HCT116 (cell line): ENCODE results near the gene FMN1.

Source experiments
- CEBPB ChIP-seq: IDR thresholded peaks from 2 replicates; pipeline ENCODE4 v1.6.1; 2012; ENCODE audit warnings: low read depth
- ELF1 ChIP-seq: IDR thresholded peaks from 2 replicates; pipeline ENCODE4 v1.6.1; 2012; ENCODE audit warnings: low read depth, borderline replicate concordance
- EZH2phosphoT487 ChIP-seq: fragments of 200-600 bp; IDR thresholded peaks from 2 replicates; pipeline ENCODE4 v1.6.1; 2018; ENCODE audit warnings: antibody characterized with exemption, borderline replicate concordance
- POLR2A ChIP-seq: IDR thresholded peaks from 2 replicates; pipeline ENCODE4 v1.7.0; 2011; ENCODE audit warnings: borderline replicate concordance; ENCODE audit not compliant: insufficient read depth, insufficient read length; ENCODE audit errors: extremely low read depth
- POLR2AphosphoS5 ChIP-seq: IDR thresholded peaks from 2 replicates; pipeline ENCODE4 v1.6.1; 2011; ENCODE audit warnings: mild to moderate bottlenecking, low read depth, low read length, moderate library complexity
- REST ChIP-seq: IDR thresholded peaks from 2 replicates; pipeline ENCODE4 v1.6.1; 2012; ENCODE audit warnings: low read depth
- SIN3A ChIP-seq: IDR thresholded peaks from 2 replicates; pipeline ENCODE4 v1.6.1; 2012; ENCODE audit warnings: low read depth
- SP1 ChIP-seq: IDR thresholded peaks from 2 replicates; pipeline ENCODE4 v1.6.1; 2012; ENCODE audit warnings: low read depth
- ZBTB33 ChIP-seq: IDR thresholded peaks from 2 replicates; pipeline ENCODE4 v1.6.1; 2011; ENCODE audit warnings: mild to moderate bottlenecking, low read length, moderate library complexity; ENCODE audit not compliant: insufficient replicate concordance; ENCODE audit errors: extremely low read depth
- ZFX ChIP-seq: fragments of 450-650 bp; IDR thresholded peaks from 2 replicates; pipeline ENCODE4 v1.6.1; 2017
- TF ChIP-seq, protein P1 (sequence below), 3 experiments: fragments of 200-600 bp in 1 of 3; sonication (generic) in 1 of 3; IDR thresholded peaks in 2 of 3; conservative IDR thresholded peaks in 1 of 3; 2 replicates each; pipeline ENCODE4 v1.5.1; 2012 to 2017; ENCODE audit warnings: low read depth in 2 of 3, low read length in 2 of 3, antibody characterized with exemption in 1 of 3, borderline replicate concordance in 1 of 3, control low read depth in 1 of 3, mild to moderate bottlenecking in 1 of 3, mixed read lengths in 1 of 3, mixed run types in 1 of 3, moderate library complexity in 1 of 3; ENCODE audit not compliant: insufficient read depth in 1 of 3

GRCh38 chr15:32732574-32733157 is 461.8 kb downstream of the FMN1 start:
- TF ChIP-seq, protein P1, sequence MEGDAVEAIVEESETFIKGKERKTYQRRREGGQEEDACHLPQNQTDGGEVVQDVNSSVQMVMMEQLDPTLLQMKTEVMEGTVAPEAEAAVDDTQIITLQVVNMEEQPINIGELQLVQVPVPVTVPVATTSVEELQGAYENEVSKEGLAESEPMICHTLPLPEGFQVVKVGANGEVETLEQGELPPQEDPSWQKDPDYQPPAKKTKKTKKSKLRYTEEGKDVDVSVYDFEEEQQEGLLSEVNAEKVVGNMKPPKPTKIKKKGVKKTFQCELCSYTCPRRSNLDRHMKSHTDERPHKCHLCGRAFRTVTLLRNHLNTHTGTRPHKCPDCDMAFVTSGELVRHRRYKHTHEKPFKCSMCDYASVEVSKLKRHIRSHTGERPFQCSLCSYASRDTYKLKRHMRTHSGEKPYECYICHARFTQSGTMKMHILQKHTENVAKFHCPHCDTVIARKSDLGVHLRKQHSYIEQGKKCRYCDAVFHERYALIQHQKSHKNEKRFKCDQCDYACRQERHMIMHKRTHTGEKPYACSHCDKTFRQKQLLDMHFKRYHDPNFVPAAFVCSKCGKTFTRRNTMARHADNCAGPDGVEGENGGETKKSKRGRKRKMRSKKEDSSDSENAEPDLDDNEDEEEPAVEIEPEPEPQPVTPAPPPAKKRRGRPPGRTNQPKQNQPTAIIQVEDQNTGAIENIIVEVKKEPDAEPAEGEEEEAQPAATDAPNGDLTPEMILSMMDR (IDR thresholded peaks at IDR 0.05 in 2 of 3, conservative IDR thresholded peaks at IDR 0.05 in 1 of 3; ENCODE audit: borderline replicate concordance in 1 of 3, insufficient read depth in 1 of 3, low read depth in 2 of 3, low read length in 2 of 3) = no peak
- TF ChIP-seq POLR2A (no peak), POLR2AphosphoS5 (no peak), SIN3A (no peak), ZBTB33 (no peak), ZFX (no peak), REST (no peak), CEBPB (no peak), ELF1 (no peak), EZH2phosphoT487 (no peak), SP1 (no peak)
